Activated CD4-positive, alpha-beta T cell treated with anti-CD3 and anti-CD28 coated beads, Interleukin-2, amount 50 U/mL, for 1 hour (primary cell): ENCODE data around the gene RET.

Source experiments
- DNase-seq: peaks from one replicate; pipeline ENCODE4 v3.0.0-alpha.2; 2020

Gene RET

GRCh38 chr10:43177595-43177994 lies 100.7 kb downstream of the RET start:
- DNase-seq, result no peak
